Measurements from ENCODE around the gene ITPR1.

ITPR1 gene

DNA sequence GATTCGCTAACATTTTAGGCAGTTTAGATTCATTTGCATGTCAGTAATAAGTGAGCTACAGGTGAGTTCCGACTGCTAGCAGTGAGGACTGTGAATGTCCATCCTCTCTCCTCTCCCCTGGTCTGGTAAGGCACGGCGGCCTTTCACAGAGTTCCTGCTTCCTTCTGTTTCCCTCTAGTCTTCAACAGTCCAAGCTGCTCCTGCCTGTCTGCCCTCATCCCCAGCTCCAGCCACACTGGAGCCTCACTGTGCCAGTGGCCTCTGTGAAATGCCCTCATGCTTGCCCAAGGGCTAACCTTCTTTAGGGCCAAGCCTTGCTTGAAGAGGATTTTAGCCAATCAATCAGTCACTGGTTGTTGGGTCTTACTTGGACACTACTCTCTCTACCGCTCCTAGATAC is 340.3 kb downstream of the ITPR1 start:
- no peak for DNase-seq (ENCODE audit: low read depth)
- no peak overlapping the region for H3K4me3 ChIP-seq (ENCODE audit: low read depth, low read length)
- TF ChIP-seq POLR2A (IDR thresholded peaks at IDR 0.05; ENCODE audit: extremely low read depth, insufficient read length): no peak
- no peak for TF ChIP-seq MYC (IDR thresholded peaks at IDR 0.05; ENCODE audit: low read depth, low read length)
- TF ChIP-seq, protein P1, sequence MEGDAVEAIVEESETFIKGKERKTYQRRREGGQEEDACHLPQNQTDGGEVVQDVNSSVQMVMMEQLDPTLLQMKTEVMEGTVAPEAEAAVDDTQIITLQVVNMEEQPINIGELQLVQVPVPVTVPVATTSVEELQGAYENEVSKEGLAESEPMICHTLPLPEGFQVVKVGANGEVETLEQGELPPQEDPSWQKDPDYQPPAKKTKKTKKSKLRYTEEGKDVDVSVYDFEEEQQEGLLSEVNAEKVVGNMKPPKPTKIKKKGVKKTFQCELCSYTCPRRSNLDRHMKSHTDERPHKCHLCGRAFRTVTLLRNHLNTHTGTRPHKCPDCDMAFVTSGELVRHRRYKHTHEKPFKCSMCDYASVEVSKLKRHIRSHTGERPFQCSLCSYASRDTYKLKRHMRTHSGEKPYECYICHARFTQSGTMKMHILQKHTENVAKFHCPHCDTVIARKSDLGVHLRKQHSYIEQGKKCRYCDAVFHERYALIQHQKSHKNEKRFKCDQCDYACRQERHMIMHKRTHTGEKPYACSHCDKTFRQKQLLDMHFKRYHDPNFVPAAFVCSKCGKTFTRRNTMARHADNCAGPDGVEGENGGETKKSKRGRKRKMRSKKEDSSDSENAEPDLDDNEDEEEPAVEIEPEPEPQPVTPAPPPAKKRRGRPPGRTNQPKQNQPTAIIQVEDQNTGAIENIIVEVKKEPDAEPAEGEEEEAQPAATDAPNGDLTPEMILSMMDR (IDR thresholded peaks at IDR 0.05; ENCODE audit: low read depth, low read length): no peak
- TF ChIP-seq, protein P2, sequence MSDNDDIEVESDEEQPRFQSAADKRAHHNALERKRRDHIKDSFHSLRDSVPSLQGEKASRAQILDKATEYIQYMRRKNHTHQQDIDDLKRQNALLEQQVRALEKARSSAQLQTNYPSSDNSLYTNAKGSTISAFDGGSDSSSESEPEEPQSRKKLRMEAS (IDR thresholded peaks at IDR 0.05; ENCODE audit: low read depth, low read length): no peak

DNA sequence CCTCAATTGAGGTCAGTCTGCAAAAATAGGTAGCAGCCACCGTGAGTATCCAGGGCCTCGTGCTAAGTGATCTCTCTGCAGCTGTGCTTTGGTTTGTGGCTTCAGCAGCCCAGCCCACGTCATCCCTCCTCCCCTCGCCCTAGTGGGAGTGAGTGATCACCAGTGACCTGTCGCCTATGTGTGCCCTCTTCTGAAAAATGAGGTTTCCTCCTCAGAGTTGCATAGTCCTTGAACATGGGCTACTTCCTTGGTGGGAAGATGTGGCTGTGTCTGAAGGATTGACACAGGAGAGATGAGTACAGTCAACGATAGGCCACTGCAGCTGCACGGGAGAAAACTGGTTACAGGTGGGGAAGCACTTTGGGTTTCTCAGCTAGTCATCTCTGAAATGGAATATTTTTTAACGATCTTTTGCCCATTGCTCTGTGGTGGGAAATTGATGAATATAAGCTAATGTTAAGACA is 341.3 kb downstream of the ITPR1 start:
- no peak overlapping the region for H3K4me3 ChIP-seq (ENCODE audit: low read depth, low read length)
- peak; percentile 91 for DNase-seq (ENCODE audit: low read depth)
- TF ChIP-seq POLR2A (IDR thresholded peaks at IDR 0.05; ENCODE audit: extremely low read depth, insufficient read length): no peak
- TF ChIP-seq MYC (IDR thresholded peaks at IDR 0.05; ENCODE audit: low read depth, low read length): peak; percentile 14; the same call in 1 of the 2 replicates
- TF ChIP-seq, protein P2 (IDR thresholded peaks at IDR 0.05; ENCODE audit: low read depth, low read length): peak; percentile 77
- TF ChIP-seq, protein P1 (IDR thresholded peaks at IDR 0.05; ENCODE audit: low read depth, low read length): no peak

DNA sequence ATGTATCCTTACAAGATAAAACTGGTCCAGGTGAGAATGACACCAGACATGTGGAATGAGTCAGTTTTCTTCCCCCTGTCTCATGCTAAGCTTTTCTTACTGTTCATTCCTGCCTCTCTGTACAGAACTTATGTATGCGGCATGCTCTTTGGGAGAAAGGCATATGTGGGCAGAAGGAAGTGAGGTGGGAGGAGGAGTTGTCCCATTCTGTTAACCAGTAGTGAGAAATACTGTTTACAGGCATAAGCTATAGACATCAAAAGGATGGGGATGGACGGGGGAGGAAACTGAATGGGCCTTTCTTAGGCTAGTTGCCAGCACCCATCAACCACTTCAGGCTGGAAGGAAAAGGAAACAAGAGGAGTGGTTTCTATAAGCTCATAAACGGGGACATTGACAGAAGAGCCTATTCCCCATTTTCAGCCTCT is 342.5 kb downstream of the ITPR1 start:
- TF ChIP-seq, protein P2 (IDR thresholded peaks at IDR 0.05; ENCODE audit: low read depth, low read length): no peak
- no peak for TF ChIP-seq POLR2A (IDR thresholded peaks at IDR 0.05; ENCODE audit: extremely low read depth, insufficient read length)
- no peak for TF ChIP-seq MYC (IDR thresholded peaks at IDR 0.05; ENCODE audit: low read depth, low read length)
- TF ChIP-seq, protein P1 (IDR thresholded peaks at IDR 0.05; ENCODE audit: low read depth, low read length): no peak
- peak; percentile 49 for DNase-seq (ENCODE audit: low read depth)
- H3K4me3 ChIP-seq (ENCODE audit: low read depth, low read length): no peak overlapping the region

DNA sequence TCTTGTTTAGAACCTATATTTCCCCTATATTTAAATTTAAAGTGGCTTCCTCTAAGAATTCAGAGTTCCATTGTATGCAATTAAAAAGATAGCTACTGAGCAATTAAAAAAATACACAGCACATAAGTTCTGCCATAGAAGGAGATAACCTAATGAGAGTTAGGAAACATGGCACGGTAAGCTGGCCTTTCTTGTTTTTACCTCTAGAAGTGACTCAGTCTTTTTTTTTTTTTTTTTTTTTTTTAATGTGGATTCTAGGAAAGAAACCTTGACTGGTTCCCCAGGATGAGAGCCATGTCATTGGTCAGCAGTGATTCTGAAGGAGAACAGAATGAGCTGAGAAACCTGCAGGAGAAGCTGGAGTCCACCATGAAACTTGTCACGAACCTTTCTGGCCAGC is 343.4 kb downstream of the ITPR1 start:
- no peak for DNase-seq (ENCODE audit: low read depth)
- no peak overlapping the region for H3K4me3 ChIP-seq (ENCODE audit: low read depth, low read length)
- TF ChIP-seq MYC (IDR thresholded peaks at IDR 0.05; ENCODE audit: low read depth, low read length): no peak

DNA sequence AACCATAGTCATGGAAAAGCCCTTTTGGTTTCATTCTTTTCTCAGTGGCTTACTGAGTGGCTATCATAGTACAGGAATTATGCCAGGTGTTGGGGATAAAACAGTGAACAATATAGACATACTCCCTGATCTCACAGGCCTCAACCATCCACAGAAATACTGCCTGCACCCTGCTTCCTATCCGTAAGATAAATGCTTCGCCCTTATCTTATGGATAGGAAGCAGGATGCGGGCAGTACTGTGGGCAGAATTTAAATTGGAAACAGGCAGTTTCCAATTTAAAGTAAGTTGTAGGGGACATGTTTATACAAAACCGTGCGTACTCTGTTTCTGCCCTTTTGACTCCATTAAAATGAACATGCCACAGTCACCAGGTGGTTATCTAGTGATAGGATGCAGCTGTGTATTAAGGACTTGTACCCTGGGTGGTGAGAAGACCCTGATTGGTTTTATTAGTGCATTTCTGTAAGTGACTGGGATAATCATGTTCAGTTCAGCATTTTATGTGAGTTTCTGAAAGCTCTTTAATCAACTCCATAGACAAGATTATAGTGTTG is 344.3 kb downstream of the ITPR1 start:
- no peak overlapping the region for H3K4me3 ChIP-seq (ENCODE audit: low read depth, low read length)
- no peak for DNase-seq (ENCODE audit: low read depth)
- TF ChIP-seq, protein P2 (IDR thresholded peaks at IDR 0.05; ENCODE audit: low read depth, low read length): no peak
- TF ChIP-seq POLR2A (IDR thresholded peaks at IDR 0.05; ENCODE audit: extremely low read depth, insufficient read length) (no peak), MYC (IDR thresholded peaks at IDR 0.05; ENCODE audit: low read depth, low read length) (no peak)
- TF ChIP-seq, protein P1 (IDR thresholded peaks at IDR 0.05; ENCODE audit: low read depth, low read length): no peak

DNA sequence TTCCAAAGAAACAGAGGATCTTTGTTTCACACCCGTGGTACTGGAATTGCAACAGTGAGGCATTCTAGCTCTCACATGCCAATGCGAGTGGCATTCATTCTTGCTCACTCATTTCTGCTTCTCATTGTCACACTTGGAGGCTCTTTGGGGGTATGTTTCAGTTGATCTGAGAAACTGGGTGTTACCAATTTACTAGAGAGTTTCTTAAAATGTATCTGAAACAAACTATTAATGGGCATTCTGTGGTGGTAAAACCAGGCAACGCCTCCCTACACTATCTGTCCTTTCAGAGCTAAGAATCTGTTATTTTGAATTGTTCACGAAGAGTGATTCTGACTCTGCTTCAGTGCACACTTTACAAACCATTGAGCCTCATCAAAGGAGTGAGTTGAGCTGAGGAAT is 345.5 kb downstream of the ITPR1 start:
- no peak overlapping the region for H3K4me3 ChIP-seq (ENCODE audit: low read depth, low read length)
- DNase-seq (ENCODE audit: low read depth): no peak
- TF ChIP-seq POLR2A (IDR thresholded peaks at IDR 0.05; ENCODE audit: extremely low read depth, insufficient read length) (no peak), MYC (IDR thresholded peaks at IDR 0.05; ENCODE audit: low read depth, low read length) (no peak)
- TF ChIP-seq, protein P1 (IDR thresholded peaks at IDR 0.05; ENCODE audit: low read depth, low read length): no peak
- TF ChIP-seq, protein P2 (IDR thresholded peaks at IDR 0.05; ENCODE audit: low read depth, low read length): no peak

Measured in NB4 (cell line).